HG02885 (cell line): ENCODE results near the gene LIPC.

Experiments
- ATAC-seq: cut with Tn5 transposase; IDR thresholded peaks from one replicate; pipeline ENCODE4 v1.9.1; 2021; ENCODE audit warnings: mild to moderate bottlenecking; ENCODE audit not compliant: unreplicated experiment, poor library complexity

Gene LIPC

DNA sequence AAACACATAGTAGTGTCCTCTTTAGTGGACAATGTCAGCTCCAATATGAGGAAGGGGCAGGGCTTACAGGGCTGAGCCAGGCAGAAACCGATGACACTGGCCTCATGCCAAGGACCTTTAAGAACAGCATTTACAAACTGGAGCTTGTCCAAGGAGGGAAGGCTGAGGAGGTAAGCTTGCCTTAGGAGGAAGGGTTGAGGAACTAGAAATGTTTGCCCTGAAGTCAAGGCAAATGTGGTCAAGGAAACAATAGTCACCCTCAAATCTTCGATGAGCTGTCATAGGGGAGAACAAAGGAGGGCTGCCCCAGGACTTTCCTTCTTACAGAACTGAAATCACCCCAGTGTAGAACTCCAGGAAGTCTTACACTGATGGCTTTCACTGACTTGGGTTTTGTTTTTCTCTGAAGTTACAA, 136.4 kb downstream of the LIPC start:
- no peak for ATAC-seq

DNA sequence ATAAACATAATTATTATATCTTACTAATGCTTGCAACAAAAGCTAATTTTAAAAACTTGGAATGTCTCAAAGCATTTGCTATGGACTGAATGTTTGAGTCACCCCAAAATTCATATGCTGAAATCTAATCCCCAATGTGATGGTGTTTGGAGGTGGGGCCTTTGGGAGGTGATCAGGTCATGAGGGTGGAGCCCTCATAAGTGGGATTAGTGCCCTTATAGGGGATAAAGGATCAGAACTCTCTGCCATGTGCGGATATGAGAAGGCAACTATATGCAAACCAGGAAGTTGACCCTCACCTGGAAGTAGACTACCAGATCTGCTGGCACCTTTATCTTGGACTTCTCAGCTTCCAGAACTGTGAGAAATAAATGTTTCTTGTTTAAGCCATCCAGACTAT, 137.7 kb downstream of the LIPC start:
- no peak for ATAC-seq

DNA sequence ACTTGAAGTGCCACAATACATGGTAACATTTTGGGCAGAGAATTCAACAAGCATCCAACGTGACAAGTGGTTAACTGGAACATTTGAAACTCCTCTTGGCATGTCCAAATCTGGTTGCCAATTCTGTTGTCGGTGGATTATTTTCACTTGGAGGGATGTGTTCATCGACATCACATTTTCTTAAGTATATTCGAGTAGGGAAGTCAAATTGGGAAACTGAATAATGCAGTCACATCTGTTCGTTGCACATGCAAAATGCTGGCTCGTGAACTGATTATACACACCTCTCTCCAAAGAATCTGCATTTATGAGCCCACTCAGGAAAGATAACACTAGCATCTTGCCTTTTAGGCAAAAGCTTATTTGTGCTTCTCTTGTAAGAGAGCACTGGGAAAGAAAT, 139.7 kb downstream of the LIPC start:
- no peak for ATAC-seq

DNA sequence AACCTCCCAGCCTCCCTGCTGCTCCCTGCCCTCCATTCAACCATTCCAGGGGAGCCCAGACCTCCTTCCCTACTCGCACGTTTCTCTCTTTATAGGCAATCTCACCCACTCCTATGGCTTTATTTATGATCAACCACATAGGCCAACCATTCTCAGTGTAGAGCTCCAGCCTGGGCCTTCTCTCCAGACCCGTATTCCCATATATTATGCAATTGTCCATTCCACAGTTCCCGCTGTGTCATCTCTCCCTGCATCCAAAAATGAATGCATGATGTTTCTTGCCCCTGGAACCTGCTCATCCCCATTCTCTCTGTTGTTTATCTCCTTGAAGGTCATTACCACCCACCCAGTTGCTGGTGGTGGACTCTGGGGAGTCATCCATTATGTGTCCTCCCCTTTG, 140.7 kb downstream of the LIPC start:
- ATAC-seq = no peak

DNA sequence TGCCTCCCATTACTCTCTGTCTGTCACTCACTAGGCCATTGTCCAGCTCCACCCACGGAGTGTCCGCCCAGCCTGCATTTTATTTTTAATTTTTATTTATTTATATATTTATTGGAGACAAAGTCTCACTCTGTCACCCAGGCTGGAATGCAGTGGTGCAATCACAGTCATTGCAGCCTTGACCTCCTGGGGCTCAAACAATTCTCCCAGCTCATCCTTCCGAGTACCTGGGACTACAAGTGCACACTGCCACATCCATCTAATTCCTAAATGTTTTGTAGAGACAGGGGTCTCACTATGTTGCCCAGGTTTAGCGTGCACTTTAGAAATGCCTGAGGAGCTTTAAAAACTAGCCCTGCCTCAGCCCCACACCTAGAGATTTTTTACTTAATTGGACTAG, 141.5 kb downstream of the LIPC start:
- ATAC-seq = no peak

DNA sequence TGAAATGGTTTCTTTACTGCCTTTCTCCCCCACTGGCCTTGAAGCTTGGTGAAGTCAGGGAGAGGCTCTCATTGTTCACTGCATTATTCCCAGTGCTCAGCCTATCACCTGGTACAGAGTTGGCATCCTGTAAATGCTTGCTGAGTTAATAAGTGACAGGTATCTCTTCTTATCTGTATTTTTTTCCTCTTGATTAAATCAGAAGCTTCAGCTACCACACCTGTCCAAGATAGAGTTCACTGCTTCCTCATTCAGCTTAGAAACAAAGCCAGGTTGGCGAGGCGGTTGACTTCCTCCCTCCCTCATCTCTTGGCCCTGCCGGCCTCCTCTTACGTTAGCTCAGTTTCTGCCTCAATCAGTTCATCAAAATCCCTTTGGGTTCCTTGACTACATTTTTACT, 142.8 kb downstream of the LIPC start:
- ATAC-seq = no peak

DNA sequence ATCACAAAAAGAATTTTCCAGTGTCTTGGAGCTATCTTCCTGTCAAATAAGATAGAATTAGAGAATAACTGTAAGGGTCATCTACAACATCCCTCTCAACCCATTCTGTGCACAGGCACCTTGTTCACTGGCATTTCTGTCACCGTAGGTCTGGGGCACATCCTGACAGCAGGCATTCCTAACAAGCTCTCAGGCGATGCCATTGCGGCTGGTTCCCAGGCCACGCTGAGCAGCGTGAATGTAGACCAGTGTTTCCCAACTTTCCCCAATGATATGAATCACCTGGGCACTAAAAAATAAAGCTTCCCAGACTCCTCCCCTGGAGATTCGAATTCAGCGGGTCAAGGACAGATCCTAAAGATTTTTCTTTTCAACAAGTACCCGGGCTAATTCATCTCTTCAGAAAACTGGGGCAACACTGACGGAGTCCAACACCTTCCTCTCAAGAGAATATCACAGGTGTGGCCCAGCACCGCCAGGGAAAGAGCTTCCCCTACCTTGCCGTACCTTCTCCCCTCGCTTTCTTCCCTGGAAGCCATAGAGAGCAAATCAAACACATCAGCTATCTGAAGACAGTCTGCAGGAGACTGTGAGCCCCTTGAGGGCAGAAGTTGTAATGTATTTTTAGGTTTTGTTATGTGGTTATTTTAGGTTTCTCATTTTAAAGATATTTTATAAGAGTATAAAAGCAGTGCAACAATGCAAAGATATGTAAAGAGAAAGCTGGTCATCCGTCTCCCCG, 143.4 kb downstream of the LIPC start:
- ATAC-seq = no peak

DNA sequence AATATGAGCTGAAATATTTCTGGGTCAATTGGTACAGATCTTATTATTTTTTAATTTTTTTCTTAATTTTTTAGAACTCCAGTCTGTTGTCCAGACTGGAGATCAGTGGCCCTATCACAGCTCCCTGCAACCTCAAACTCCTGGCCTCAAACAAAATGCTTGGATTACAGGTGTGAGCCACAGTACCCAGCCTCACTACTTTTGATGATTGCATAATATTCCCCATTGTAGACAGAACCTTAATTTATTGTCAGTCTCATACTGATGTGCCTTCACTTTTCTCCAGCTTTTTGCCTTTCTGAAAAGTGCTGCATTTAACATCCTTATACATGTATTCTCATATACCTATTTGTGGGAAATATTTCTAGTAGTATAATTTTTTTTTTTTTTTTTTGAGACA, 144.9 kb downstream of the LIPC start:
- no peak for ATAC-seq

DNA sequence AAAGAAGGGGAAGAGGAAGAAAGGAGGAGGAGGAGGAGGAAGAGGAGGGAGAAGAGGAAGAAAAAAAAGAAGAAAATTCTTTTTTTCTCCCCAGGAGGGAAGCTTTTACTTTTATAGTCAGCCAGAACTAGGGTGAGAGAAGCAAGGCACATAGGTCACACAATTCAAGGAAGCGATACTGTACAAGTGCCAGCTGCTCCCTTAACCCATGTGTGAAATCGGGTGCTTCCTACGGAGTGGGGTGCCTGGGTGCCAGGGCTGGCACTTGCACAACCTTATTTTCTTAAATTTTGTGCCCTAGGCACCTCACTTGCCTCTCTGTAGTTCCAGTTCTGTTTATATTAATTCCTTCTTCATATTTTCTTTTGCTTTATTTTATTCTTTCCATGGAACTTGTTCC, 150.4 kb downstream of the LIPC start:
- no peak for ATAC-seq

DNA sequence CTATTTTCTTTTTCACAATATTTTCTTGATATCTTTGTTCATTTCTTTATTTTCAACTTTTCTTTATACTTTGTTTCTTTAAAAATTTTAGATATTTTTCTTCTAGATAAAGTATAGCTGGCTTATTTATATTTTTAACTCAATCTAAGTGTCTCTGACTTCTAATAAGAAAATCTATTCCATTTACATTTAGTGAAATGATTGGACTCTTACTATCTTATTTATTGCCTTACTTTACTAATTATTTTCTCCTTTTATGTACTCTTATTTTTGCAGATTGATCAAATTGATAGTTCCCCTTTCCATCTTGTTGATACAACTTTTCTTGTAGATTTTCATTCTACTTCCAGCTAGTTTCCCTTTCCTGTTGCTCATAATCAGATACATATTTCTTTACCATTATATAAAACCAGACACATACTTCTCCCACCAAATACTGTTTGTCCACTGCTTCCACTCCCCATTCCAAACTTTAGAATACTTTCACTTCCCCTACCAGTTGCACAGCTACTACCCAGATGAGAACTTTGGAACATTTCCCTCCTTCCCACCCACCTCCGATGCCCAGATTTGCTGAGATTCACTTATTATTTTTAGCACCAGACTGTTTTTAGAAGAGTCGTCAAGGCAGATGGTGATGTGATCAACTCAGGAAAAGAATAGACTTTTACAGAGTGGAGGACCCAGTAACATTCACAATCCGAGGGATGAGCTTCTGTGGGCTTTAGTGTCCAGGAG, 151.5 kb downstream of the LIPC start:
- no peak for ATAC-seq

DNA sequence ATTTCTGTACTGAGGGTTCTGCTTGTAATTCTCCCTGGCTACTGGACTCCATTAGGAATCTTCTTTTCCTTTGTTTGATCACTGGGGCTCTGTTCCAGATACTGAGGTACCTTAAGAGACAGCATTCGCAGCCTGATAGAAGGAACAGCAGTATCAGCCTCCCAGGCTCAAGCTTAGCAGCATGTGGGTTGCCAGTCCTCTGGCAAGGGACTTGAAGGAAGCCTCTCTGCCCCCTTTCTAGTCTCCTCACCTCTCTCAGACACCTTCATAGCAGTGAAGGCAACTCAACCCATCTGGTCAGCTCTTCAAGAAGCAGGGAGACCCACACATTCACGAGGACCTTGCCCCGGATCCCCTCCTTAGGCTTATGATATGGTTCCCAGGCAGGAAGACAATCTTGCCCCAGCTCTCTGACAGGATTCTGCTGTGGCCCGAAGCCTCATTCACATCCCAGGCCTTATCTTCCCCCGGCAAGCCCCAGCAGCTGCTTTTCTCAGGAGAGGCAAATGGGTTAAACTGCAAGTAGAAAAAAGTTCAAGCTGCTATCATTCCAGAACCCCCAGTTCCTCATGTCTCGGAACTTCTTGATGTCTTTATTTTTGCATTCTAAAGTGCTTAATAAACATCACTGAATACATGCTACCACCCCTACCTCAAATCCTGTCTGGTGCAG, 153.1 kb downstream of the LIPC start:
- no peak for ATAC-seq

DNA sequence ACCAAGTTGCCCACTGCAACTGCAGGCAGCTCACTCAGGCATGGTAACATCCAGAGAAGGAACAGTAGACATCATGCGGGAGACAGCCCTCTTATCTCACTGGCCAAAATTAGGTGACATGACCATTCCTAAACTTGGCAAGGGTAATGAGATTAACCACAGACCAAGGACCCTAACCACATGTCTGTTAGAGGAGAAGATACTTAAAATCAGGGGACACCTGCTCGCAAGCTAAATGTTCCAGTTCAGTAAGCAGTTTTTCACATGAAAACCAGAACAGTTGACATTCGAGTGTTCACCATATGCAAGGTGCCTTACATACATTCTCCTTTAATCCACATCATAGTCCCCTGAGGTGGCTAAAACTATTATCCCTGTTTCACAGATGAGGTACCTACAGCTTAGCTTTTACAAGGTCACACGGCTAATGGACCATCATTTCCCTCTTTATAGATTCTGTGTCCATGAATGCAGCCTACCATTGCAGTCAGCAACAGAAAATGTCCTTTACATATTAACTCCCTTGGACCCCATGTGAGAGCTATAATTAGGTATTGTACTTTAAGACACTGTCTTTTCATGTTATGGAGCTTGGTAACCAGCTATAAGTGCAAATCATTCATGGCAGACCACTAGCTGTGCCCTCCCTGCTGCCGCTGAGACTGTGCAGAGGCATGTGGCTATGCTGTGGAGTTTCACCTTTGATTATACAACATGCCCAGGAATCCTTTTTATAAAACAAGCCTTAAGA, 154.1 kb downstream of the LIPC start:
- no peak for ATAC-seq

DNA sequence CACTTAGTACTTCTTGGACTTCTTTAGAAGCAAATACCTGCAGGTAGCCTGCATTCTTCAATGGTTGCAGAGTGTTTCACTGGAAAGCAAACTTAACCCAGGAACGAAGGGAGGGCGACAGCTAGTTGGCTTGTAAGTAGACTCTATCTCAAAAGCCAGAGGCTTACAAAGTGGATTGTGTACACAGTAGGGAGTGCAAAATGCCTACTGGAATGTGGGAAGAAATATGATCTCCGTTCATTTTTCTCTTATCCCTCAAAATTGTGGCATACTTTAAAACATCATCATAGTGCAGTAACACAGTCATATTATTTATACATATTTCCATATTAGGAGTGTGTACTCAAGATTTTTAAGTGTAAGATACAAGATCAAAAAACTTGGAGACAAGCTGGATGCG, 155.7 kb downstream of the LIPC start:
- ATAC-seq = no peak

DNA sequence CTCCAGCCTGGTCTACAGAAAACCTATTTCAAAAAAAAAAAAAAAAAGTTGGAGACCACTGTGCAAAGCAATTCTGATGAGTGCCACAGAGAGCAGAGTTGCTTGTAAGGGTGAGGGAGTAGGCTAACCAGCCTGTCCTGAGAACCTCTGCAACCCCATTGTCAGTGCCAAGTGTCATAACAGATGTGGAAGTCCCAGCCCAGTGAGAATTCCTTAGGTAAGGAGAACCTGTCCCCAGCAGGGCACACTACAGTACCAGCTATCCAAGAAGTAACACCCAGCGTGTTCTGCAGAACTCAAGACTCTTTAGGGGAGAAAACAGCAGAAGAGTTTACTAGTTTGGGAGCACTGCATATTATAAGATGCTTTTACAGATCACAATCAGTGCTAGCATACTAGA, 156.3 kb downstream of the LIPC start:
- no peak for ATAC-seq

DNA sequence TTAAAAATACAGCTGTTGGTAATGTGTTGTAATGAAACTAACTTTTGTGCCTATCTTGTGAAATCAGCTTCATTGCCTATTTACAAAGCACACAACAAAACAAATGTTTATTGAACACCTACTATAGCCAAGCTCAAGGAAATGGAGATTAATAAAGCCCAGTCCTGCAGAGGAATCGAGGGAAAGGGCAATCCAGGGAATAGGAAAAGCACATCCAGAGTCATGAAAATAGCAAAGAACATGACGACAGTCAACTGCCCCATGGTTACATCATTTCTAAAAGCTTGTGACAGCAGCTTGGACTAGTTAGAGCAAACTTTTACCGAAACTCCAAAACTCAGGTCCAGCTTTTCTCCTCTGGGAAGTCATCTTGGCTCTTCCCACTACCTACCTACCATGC, 157.3 kb downstream of the LIPC start:
- no peak for ATAC-seq

DNA sequence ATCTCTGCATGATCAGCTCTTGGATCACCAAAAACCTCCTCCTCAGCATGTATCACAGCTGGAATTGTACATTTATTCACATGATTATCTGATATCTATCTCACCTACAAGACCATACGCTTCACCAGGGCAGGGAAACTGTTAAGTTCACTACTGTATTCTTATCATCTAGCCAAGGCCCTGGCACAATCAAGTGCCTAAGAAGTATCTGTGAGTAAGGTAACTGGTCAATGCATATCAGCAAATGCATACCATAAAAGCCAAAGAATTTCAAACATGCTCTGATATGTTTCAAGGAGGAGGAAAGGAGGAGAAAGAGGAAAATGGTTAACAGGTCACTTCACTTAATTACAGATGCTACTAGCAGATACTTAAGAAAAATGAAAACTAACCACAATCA, 158.4 kb downstream of the LIPC start:
- ATAC-seq = no peak

DNA sequence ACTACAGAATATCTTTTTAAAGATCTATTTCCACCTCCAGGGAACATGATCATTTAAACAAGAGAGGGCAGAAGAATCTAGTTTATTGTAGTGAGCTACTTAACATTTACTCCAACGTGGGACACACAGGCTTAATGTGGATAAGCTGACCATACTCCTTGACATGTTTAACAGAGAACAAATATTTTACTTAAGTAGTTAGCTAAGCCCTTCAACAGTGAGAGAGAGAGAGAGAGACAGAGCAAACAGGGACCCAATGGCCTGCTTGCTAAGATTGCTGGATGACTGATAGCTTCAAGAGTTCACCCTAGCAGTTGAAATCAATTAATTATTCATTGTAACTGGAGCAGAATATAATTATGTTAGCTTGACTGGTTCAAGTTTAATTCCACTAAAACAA, 159.1 kb downstream of the LIPC start:
- no peak for ATAC-seq

DNA sequence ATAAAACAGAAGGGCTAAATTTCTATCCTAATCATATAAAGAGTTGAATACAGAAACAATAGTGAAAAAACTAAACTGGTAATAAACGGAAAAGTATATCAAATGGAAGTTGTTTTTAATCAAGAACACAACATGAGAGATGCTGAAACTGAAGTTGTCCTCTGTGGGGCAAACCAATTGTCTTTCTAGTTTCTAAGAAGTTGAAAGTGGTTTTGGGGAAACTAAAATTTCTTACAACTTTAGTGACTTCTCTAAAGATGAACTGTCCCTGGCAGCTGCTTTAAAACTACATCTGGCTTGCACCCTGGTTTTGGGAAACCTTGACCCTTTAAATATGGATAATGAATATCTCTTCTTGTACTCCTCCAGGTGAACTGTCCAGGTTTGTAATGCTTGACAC, 162.1 kb downstream of the LIPC start:
- ATAC-seq = no peak

DNA sequence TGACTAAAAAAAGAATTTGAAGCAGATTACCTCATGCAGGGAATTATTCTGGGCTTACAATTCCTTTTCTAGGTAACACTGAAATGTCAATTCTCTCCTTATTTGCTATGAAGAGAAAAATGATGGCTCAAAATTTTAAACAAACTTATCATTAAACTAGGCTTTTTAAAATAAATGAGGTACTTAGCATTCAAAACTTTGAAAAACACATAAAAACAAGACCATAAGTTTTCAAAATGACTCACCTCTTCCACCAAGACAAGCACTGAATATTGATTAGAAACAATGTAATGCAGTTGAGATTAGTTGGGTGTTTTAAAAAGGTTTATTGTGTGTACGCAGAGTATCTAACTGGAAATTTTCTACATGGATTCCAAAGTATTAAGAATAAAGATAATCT, 163.1 kb downstream of the LIPC start:
- no peak for ATAC-seq

DNA sequence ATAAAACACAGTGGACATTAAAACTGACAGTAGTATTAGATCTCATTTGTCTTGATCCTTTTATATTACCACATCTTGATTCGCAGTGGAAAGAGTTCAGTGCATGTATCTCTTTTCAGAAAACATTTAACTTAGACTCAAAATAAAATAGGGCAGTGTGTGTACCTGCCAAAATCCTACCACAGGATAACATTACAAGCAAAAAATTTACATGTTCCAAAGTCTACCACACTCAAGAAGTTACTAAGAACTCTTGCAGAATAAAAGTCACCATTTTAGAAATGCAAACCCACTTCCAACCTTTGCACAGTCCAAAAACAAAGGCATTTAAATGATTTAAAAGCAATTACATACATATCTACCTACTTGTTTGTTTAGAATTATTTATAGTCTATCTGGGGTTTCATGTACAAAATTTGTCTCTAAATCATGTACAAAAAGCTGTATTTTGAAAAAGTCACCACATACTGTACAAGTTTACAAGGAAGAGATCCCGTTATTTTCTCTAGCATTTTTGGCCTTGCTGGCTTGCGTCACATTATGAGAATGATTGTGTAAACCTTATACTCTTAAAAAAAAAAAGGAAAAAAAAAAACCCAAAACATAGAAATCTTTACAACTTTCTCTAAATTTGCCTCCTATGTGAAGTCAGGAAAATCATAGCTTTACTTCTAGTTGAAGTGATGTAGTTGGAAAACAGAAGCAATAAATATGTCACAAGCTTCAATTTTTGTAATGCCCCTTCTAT, 163.9 kb downstream of the LIPC start:
- no peak for ATAC-seq
